ENCODE measurements around the gene AATK. TPM values are rescaled to one million over a fixed set of nuclear protein-coding genes. Genes with fewer than 3 reads are reported as not detected.
"Not testable (repeated sequence)": the region's sequence is repeated elsewhere in the genome, so short reads cannot be mapped to it uniquely, and the experiment has no call there.

The AATK gene
- polyA plus RNA-seq, 1 donor (not counting 4 experiments of a cell fraction or from before 2014, with no cell fraction given) = 0.16 TPM

GRCh38 chr17:81147701-81148100, 18.3 kb downstream of the AATK start:
- H3K4me2 ChIP-seq (ENCODE audit: control insufficient read depth, extremely low read depth, insufficient read depth, low read depth, low read length) = no peak overlapping the region
- H3K9me1 ChIP-seq (ENCODE audit: control insufficient read depth, extremely low read depth, insufficient read depth, low read length) = no peaks in the 10 kb centered on the region
- no peak overlapping the region for H3K9ac ChIP-seq (ENCODE audit: control insufficient read depth, extremely low read depth, insufficient read depth, low read length)
- no peaks in the 10 kb centered on the region for H3K79me2 ChIP-seq (ENCODE audit: control insufficient read depth, insufficient read depth, low read length)
- no peaks in the 10 kb centered on the region for H4K20me1 ChIP-seq (ENCODE audit: control insufficient read depth, extremely low read depth, insufficient read depth, low read length)
- no peak for DNase-seq (ENCODE audit: low read depth, low spot score)
- no peak overlapping the region for H3K27ac ChIP-seq (ENCODE audit: control insufficient read depth, insufficient read depth, low read length)
- TF ChIP-seq EZH2 (IDR thresholded peaks at IDR 0.05; ENCODE audit: low read length) = no peak
- no peak overlapping the region for H2AFZ ChIP-seq (ENCODE audit: control insufficient read depth, low read length)
- no peaks in the 10 kb centered on the region for H3K9me3 ChIP-seq (ENCODE audit: control insufficient read depth, low read depth, low read length)
- dilution Hi-C loops (cut with MboI; ENCODE audit: extremely low pct_ligation_motif_present, low sequenced_read_pairs) = no loop called here
- H3K36me3 ChIP-seq (ENCODE audit: control insufficient read depth in 2 of 2, extremely low read depth in 1 of 2, insufficient read depth in 2 of 2, low read length in 2 of 2) = no peaks in the 10 kb centered on the region
- no peak for FAIRE-seq
- peaks cover 16% of the 10 kb centered on the region for H3K27me3 ChIP-seq (ENCODE audit: control insufficient read depth, extremely low read depth, insufficient read depth, low read length)
- H3K4me3 ChIP-seq (ENCODE audit: control insufficient read depth in 2 of 3, extremely low read depth in 1 of 3, insufficient read depth in 2 of 3, low read depth in 1 of 3, low read length in 3 of 3) = no peak overlapping the region
- H3K4me1 ChIP-seq (ENCODE audit: control insufficient read depth, extremely low read depth, insufficient read depth, low read length) = no peaks in the 10 kb centered on the region

GRCh38 chr17:81146208-81146607, 19.8 kb downstream of the AATK start:
- H3K4me3 ChIP-seq (ENCODE audit: control insufficient read depth in 2 of 3, extremely low read depth in 1 of 3, insufficient read depth in 2 of 3, low read depth in 1 of 3, low read length in 3 of 3); H3K79me2 ChIP-seq (ENCODE audit: control insufficient read depth, insufficient read depth, low read length); H3K27ac ChIP-seq (ENCODE audit: control insufficient read depth, insufficient read depth, low read length); H3K9me3 ChIP-seq (ENCODE audit: control insufficient read depth, low read depth, low read length); DNase-seq (ENCODE audit: low read depth, low spot score); H2AFZ ChIP-seq (ENCODE audit: control insufficient read depth, low read length); H3K4me2 ChIP-seq (ENCODE audit: control insufficient read depth, extremely low read depth, insufficient read depth, low read depth, low read length); H3K4me1 ChIP-seq (ENCODE audit: control insufficient read depth, extremely low read depth, insufficient read depth, low read length); H3K9ac ChIP-seq (ENCODE audit: control insufficient read depth, extremely low read depth, insufficient read depth, low read length); H4K20me1 ChIP-seq (ENCODE audit: control insufficient read depth, extremely low read depth, insufficient read depth, low read length); FAIRE-seq; H3K36me3 ChIP-seq (ENCODE audit: control insufficient read depth in 2 of 2, extremely low read depth in 1 of 2, insufficient read depth in 2 of 2, low read length in 2 of 2); H3K9me1 ChIP-seq (ENCODE audit: control insufficient read depth, extremely low read depth, insufficient read depth, low read length); dilution Hi-C loops (cut with MboI; ENCODE audit: extremely low pct_ligation_motif_present, low sequenced_read_pairs): not testable (repeated sequence)
- peaks cover 19% of the 10 kb centered on the region for H3K27me3 ChIP-seq (ENCODE audit: control insufficient read depth, extremely low read depth, insufficient read depth, low read length)

- TF ChIP-seq, protein P1, sequence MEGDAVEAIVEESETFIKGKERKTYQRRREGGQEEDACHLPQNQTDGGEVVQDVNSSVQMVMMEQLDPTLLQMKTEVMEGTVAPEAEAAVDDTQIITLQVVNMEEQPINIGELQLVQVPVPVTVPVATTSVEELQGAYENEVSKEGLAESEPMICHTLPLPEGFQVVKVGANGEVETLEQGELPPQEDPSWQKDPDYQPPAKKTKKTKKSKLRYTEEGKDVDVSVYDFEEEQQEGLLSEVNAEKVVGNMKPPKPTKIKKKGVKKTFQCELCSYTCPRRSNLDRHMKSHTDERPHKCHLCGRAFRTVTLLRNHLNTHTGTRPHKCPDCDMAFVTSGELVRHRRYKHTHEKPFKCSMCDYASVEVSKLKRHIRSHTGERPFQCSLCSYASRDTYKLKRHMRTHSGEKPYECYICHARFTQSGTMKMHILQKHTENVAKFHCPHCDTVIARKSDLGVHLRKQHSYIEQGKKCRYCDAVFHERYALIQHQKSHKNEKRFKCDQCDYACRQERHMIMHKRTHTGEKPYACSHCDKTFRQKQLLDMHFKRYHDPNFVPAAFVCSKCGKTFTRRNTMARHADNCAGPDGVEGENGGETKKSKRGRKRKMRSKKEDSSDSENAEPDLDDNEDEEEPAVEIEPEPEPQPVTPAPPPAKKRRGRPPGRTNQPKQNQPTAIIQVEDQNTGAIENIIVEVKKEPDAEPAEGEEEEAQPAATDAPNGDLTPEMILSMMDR (optimal IDR thresholded peaks at IDR 0.05 in 1 of 3, IDR thresholded peaks at IDR 0.05 in 1 of 3, conservative IDR thresholded peaks at IDR 0.05 in 1 of 3; ENCODE audit: extremely low read depth in 1 of 3, insufficient read depth in 2 of 3, low read length in 3 of 3) = no peak
- TF ChIP-seq EZH2 (IDR thresholded peaks at IDR 0.05; ENCODE audit: low read length) = no peak
- no peaks in the 10 kb centered on the region for H3K36me3 ChIP-seq (ENCODE audit: control insufficient read depth in 2 of 2, extremely low read depth in 1 of 2, insufficient read depth in 2 of 2, low read length in 2 of 2)
- H3K4me2 ChIP-seq (ENCODE audit: control insufficient read depth, extremely low read depth, insufficient read depth, low read depth, low read length) = no peak overlapping the region
- H3K27me3 ChIP-seq (ENCODE audit: control insufficient read depth, extremely low read depth, insufficient read depth, low read length) = peaks cover 8% of the 10 kb centered on the region
- no peak overlapping the region for H3K27ac ChIP-seq (ENCODE audit: control insufficient read depth, insufficient read depth, low read length)
- no peaks in the 10 kb centered on the region for H3K79me2 ChIP-seq (ENCODE audit: control insufficient read depth, insufficient read depth, low read length)
- H3K4me1 ChIP-seq (ENCODE audit: control insufficient read depth, extremely low read depth, insufficient read depth, low read length) = no peaks in the 10 kb centered on the region
- no peak overlapping the region for H2AFZ ChIP-seq (ENCODE audit: control insufficient read depth, low read length)
- dilution Hi-C loops (cut with MboI; ENCODE audit: extremely low pct_ligation_motif_present, low sequenced_read_pairs) = no loop called here
- DNase-seq (ENCODE audit: low read depth, low spot score) = no peak
- FAIRE-seq = no peak
- H3K4me3 ChIP-seq (ENCODE audit: control insufficient read depth in 2 of 3, extremely low read depth in 1 of 3, insufficient read depth in 2 of 3, low read depth in 1 of 3, low read length in 3 of 3) = no peak overlapping the region
- H4K20me1 ChIP-seq (ENCODE audit: control insufficient read depth, extremely low read depth, insufficient read depth, low read length) = no peaks in the 10 kb centered on the region
- no peaks in the 10 kb centered on the region for H3K9me3 ChIP-seq (ENCODE audit: control insufficient read depth, low read depth, low read length)
- no peak overlapping the region for H3K9ac ChIP-seq (ENCODE audit: control insufficient read depth, extremely low read depth, insufficient read depth, low read length)
- H3K9me1 ChIP-seq (ENCODE audit: control insufficient read depth, extremely low read depth, insufficient read depth, low read length) = no peaks in the 10 kb centered on the region
Observed at GRCh38 chr17:81144423-81144781, 21.6 kb downstream of the AATK start.

All from keratinocyte (primary cell).